Panc1 (cell line): ENCODE data around the gene MAPK8IP3.

Source experiments
- CTCF ChIP-seq: fragments of 450-650 bp; IDR thresholded peaks from 2 replicates; pipeline ENCODE4 v1.5.1; 2017; ENCODE audit warnings: mild to moderate bottlenecking
- POLR2AphosphoS5 ChIP-seq: IDR thresholded peaks from 2 replicates; pipeline ENCODE4 v1.6.1; 2012; ENCODE audit warnings: mild to moderate bottlenecking, low read depth, low read length, moderate library complexity

GRCh38 chr16:1771864-1772361 lies 65.9 kb downstream of the MAPK8IP3 start:
- TF ChIP-seq CTCF (no peak), POLR2AphosphoS5 (peak; percentile 61; the same call in 1 of the 2 replicates)
